DND-41 (cell line): ENCODE results near the gene PCDHGA1.

Experiments
- ATAC-seq: fragments of 200-7000 bp; cut with Tn5 transposase; 3 replicates; pipeline ENCODE4 v1.9.1; 2021; ENCODE audit warnings: low read depth; ENCODE audit not compliant: insufficient read depth
- DNase-seq: peaks from one replicate; pipeline ENCODE4 v3.0.0-alpha.2; 2020
- H2AFZ ChIP-seq: 2 replicates; pipeline ENCODE4 v1.6.0; 2012; ENCODE audit warnings: low read depth, low read length
- H3K27ac ChIP-seq: 2 replicates; pipeline ENCODE4 v1.5.1; 2012; ENCODE audit warnings: low read length, inconsistent platforms
- H3K27me3 ChIP-seq: fragments of 200-600 bp; sonication (generic); 2 replicates; pipeline ENCODE4 v1.6.0; 2012; ENCODE audit warnings: low read length, mild to moderate bottlenecking, inconsistent platforms; ENCODE audit not compliant: insufficient read depth, poor library complexity
- H3K36me3 ChIP-seq: 2 replicates; pipeline ENCODE4 v1.5.1; 2012; ENCODE audit warnings: low read length, inconsistent platforms; ENCODE audit not compliant: insufficient read depth
- H3K4me1 ChIP-seq: 2 replicates; pipeline ENCODE4 v1.5.1; 2012; ENCODE audit warnings: mild to moderate bottlenecking, low read length; ENCODE audit not compliant: insufficient read depth
- H3K4me2 ChIP-seq: 2 replicates; pipeline ENCODE4 v1.6.0; 2012; ENCODE audit warnings: mild to moderate bottlenecking, moderate library complexity, low read length, inconsistent platforms; ENCODE audit not compliant: insufficient read depth
- H3K4me3 ChIP-seq, 2 experiments: fragments of 200-600 bp in 1 of 2; shearing (Covaris generic) in 1 of 2; 2 replicates each; pipeline ENCODE4 v1.5.1; 2012 to 2016; ENCODE audit warnings: inconsistent platforms in 2 of 2, low read length in 2 of 2, mild to moderate bottlenecking in 2 of 2, low read depth in 1 of 2, moderate library complexity in 1 of 2
- H3K79me2 ChIP-seq: 2 replicates; pipeline ENCODE4 v1.6.0; 2012; ENCODE audit warnings: low read length, inconsistent platforms; ENCODE audit not compliant: insufficient read depth
- H3K9ac ChIP-seq: 2 replicates; pipeline ENCODE4 v1.6.0; 2012; ENCODE audit warnings: low read depth, mild to moderate bottlenecking, inconsistent platforms, low read length, moderate library complexity
- H3K9me3 ChIP-seq: 2 replicates; pipeline ENCODE4 v1.5.1; 2012; ENCODE audit warnings: low read length, moderate library complexity, mild to moderate bottlenecking, inconsistent platforms; ENCODE audit not compliant: insufficient read depth, severe bottlenecking
- H4K20me1 ChIP-seq: 2 replicates; pipeline ENCODE4 v1.6.0; 2012; ENCODE audit warnings: low read length; ENCODE audit not compliant: insufficient read depth
- CTCF ChIP-seq: IDR thresholded peaks from 2 replicates; pipeline ENCODE4 v1.5.1; 2012; ENCODE audit warnings: borderline replicate concordance, low read length, moderate library complexity, mild to moderate bottlenecking; ENCODE audit not compliant: poor library complexity, severe bottlenecking; ENCODE audit errors: extremely low read depth
- EZH2 ChIP-seq: IDR thresholded peaks from 3 replicates; pipeline ENCODE4 v1.6.1; 2012; ENCODE audit warnings: borderline replicate concordance, low read depth, mild to moderate bottlenecking, moderate library complexity, low read length, inconsistent platforms; ENCODE audit not compliant: severe bottlenecking

PCDHGA1 gene

GRCh38 chr5:141371572-141372475 is 41.5 kb downstream of the PCDHGA1 start:
- Histone ChIP-seq H3K4me1 (no peaks in the 10 kb centered on the region), H3K4me2 (no peak overlapping the region), H3K36me3 (no peaks in the 10 kb centered on the region), H3K9ac (no peak overlapping the region), H3K27ac (no peak overlapping the region), H3K9me3 (no peaks in the 10 kb centered on the region), H2AFZ (no peak overlapping the region), H3K4me3 (no peak overlapping the region), H4K20me1 (no peaks in the 10 kb centered on the region), H3K79me2 (no peaks in the 10 kb centered on the region), H3K27me3 (peaks cover 4% of the 10 kb centered on the region)
- TF ChIP-seq CTCF (no peak), EZH2 (no peak)
- DNase-seq (no peak), ATAC-seq (no peak)

GRCh38 chr5:141373673-141374317 is 43.5 kb downstream of the PCDHGA1 start, which contains the start of gene PCDHGA6:
Gene PCDHGA6, plus strand, starts transcription at chr5:141373891. Its CDS starts 193 bp downstream, at chr5:141374084.
- Histone ChIP-seq H3K27ac (no peak within 1 kb of the TSS), H3K27me3 (peaks cover 4% of the 10 kb centered on the region), H2AFZ (no peak within 1 kb of the TSS), H3K9me3 (no peaks in the 10 kb centered on the region), H3K4me1 (no peaks in the 10 kb centered on the region), H3K79me2 (no peaks in the 10 kb centered on the region), H3K4me3 (no peak within 1 kb of the TSS), H3K9ac (no peak within 1 kb of the TSS), H3K4me2 (no peak within 1 kb of the TSS), H4K20me1 (no peaks in the 10 kb centered on the region), H3K36me3 (no peaks in the 10 kb centered on the region)
- ATAC-seq (no peak), DNase-seq (no peak)
- TF ChIP-seq EZH2: no peak
- no peak for TF ChIP-seq CTCF

- H3K79me2 ChIP-seq: no peaks in the 10 kb centered on the region
- H3K36me3 ChIP-seq: no peaks in the 10 kb centered on the region
- no peak overlapping the region for H3K9ac ChIP-seq
- no peak for TF ChIP-seq EZH2
- no peak for TF ChIP-seq CTCF
- no peak overlapping the region for H2AFZ ChIP-seq
- H3K4me2 ChIP-seq: no peak overlapping the region
- H4K20me1 ChIP-seq: no peaks in the 10 kb centered on the region
- no peak overlapping the region for H3K27ac ChIP-seq
- H3K4me3 ChIP-seq: no peak overlapping the region
- no peaks in the 10 kb centered on the region for H3K4me1 ChIP-seq
- no peak for DNase-seq
- no peaks in the 10 kb centered on the region for H3K9me3 ChIP-seq
- peaks cover 4% of the 10 kb centered on the region for H3K27me3 ChIP-seq
- no peak for ATAC-seq
These were observed 44.3 kb downstream of the PCDHGA1 start for GRCh38 chr5:141374627-141375026.
